Measurements from ENCODE around the gene KIF26A. TPM values are rescaled to one million over a fixed set of nuclear protein-coding genes. Genes with fewer than 3 reads are reported as not detected.

The KIF26A gene
- total RNA-seq, 1 donor from 2014 or later, result 1.4 TPM

DNA sequence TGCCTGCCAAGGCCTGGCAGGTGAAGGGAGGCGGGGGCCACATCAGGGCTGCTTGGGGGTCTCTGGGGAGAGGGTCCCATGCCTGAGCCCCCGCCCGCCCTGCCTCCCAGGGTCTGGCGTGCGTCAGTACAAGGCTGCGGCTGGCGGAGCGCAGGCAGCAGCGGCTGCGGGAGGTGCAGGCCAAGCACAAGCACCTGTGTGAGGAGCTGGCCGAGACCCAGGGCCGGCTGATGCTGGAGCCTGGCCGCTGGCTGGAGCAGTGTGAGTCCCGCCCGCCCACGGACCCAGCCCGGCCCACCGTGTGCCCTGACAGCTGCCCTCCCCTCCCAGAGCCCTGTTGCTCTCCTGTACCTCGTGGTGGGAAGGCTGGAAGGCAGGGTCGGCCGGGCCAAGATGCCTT lies 40.7 kb downstream of the KIF26A start:
- peaks cover 4% of the 10 kb centered on the region for H3K27me3 Mint-ChIP-seq (ENCODE audit: low read depth, unreplicated experiment)
- H3K27me3 ChIP-seq (ENCODE audit: insufficient read depth, low read length), result no peaks in the 10 kb centered on the region
- no peak overlapping the region for H3K4me3 ChIP-seq (ENCODE audit: insufficient read depth, low read depth, low read length)
- H3K4me1 ChIP-seq (ENCODE audit: insufficient read depth, low read length), result no peaks in the 10 kb centered on the region
- TF ChIP-seq, protein P1, sequence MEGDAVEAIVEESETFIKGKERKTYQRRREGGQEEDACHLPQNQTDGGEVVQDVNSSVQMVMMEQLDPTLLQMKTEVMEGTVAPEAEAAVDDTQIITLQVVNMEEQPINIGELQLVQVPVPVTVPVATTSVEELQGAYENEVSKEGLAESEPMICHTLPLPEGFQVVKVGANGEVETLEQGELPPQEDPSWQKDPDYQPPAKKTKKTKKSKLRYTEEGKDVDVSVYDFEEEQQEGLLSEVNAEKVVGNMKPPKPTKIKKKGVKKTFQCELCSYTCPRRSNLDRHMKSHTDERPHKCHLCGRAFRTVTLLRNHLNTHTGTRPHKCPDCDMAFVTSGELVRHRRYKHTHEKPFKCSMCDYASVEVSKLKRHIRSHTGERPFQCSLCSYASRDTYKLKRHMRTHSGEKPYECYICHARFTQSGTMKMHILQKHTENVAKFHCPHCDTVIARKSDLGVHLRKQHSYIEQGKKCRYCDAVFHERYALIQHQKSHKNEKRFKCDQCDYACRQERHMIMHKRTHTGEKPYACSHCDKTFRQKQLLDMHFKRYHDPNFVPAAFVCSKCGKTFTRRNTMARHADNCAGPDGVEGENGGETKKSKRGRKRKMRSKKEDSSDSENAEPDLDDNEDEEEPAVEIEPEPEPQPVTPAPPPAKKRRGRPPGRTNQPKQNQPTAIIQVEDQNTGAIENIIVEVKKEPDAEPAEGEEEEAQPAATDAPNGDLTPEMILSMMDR (IDR thresholded peaks at IDR 0.05; ENCODE audit: insufficient read depth, low read depth, low read length), result no peak
- TF ChIP-seq EZH2 (IDR thresholded peaks at IDR 0.05; ENCODE audit: insufficient read depth, low read length), result no peak
- DNase-seq (ENCODE audit: low read depth) (no peak), FAIRE-seq (no peak)
- H3K4me3 Mint-ChIP-seq (ENCODE audit: unreplicated experiment), result no peak overlapping the region
- no peak overlapping the region for H3K9ac ChIP-seq (ENCODE audit: low read length)
- H3K36me3 Mint-ChIP-seq (ENCODE audit: low read depth, unreplicated experiment), result no peaks in the 10 kb centered on the region
- no peaks in the 10 kb centered on the region for H3K9me3 Mint-ChIP-seq (ENCODE audit: unreplicated experiment)
- H3K4me2 ChIP-seq (ENCODE audit: low read length), result no peak overlapping the region
- H2AFZ ChIP-seq (ENCODE audit: low read depth, low read length), result no peak overlapping the region
- no peaks in the 10 kb centered on the region for H3K36me3 ChIP-seq (ENCODE audit: insufficient read depth, low read length)
- no peaks in the 10 kb centered on the region for H3K79me2 ChIP-seq (ENCODE audit: insufficient read depth, low read length)
- H3K27ac Mint-ChIP-seq (ENCODE audit: unreplicated experiment), result no peak overlapping the region
- no peak overlapping the region for H3K27ac ChIP-seq (ENCODE audit: low read depth, low read length)
- H3K4me1 Mint-ChIP-seq (ENCODE audit: low read depth, unreplicated experiment), result no peaks in the 10 kb centered on the region
- H4K20me1 ChIP-seq (ENCODE audit: insufficient read depth, low read length), result no peaks in the 10 kb centered on the region
- H3K9me3 ChIP-seq (ENCODE audit: insufficient read depth, low read depth, low read length), result no peaks in the 10 kb centered on the region

DNA sequence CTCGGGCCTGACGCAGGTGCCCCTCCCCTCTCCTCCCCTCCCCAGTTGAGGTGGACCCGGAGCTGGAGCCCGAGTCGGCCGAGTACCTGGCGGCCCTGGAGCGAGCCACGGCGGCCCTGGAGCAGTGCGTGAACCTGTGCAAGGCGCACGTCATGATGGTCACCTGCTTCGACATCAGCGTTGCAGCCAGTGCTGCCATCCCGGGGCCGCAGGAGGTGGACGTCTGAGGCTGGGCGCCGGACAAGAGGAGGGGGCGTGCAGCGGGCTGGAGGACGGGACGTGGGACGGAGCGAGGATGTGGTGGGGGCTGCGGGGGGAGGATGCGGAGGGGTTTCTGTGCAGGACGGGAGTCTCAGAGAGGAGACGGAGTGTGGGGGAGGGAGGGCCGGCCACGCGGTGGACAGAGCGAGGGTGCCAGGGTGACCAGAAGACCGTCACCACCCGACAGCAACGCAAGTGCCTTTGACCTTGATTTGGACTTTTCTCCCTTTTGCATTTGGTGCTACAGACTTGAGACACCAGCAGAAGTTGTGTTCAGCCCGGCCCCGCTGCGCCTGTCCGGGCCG lies 41.3 kb downstream of the KIF26A start:
- Histone ChIP-seq H3K79me2 (ENCODE audit: insufficient read depth, low read length) (no peaks in the 10 kb centered on the region), H3K27ac (ENCODE audit: low read depth, low read length) (no peak overlapping the region), H3K9ac (ENCODE audit: low read length) (no peak overlapping the region), H3K4me3 (ENCODE audit: insufficient read depth, low read depth, low read length) (no peak overlapping the region), H3K36me3 (ENCODE audit: insufficient read depth, low read length) (no peaks in the 10 kb centered on the region), H3K4me2 (ENCODE audit: low read length) (no peak overlapping the region), H4K20me1 (ENCODE audit: insufficient read depth, low read length) (no peaks in the 10 kb centered on the region), H2AFZ (ENCODE audit: low read depth, low read length) (no peak overlapping the region), H3K4me1 (ENCODE audit: insufficient read depth, low read length) (no peaks in the 10 kb centered on the region), H3K27me3 (ENCODE audit: insufficient read depth, low read length) (no peaks in the 10 kb centered on the region), H3K9me3 (ENCODE audit: insufficient read depth, low read depth, low read length) (no peaks in the 10 kb centered on the region)
- Mint-ChIP-seq H3K36me3 (ENCODE audit: low read depth, unreplicated experiment) (no peaks in the 10 kb centered on the region), H3K27me3 (ENCODE audit: low read depth, unreplicated experiment) (peaks cover 4% of the 10 kb centered on the region), H3K4me1 (ENCODE audit: low read depth, unreplicated experiment) (no peaks in the 10 kb centered on the region), H3K9me3 (ENCODE audit: unreplicated experiment) (no peaks in the 10 kb centered on the region), H3K27ac (ENCODE audit: unreplicated experiment) (no peak overlapping the region), H3K4me3 (ENCODE audit: unreplicated experiment) (no peak overlapping the region)
- TF ChIP-seq, protein P1 (IDR thresholded peaks at IDR 0.05; ENCODE audit: insufficient read depth, low read depth, low read length), result no peak
- no peak for TF ChIP-seq EZH2 (IDR thresholded peaks at IDR 0.05; ENCODE audit: insufficient read depth, low read length)
- DNase-seq (ENCODE audit: low read depth) (no peak), FAIRE-seq (no peak)

DNA sequence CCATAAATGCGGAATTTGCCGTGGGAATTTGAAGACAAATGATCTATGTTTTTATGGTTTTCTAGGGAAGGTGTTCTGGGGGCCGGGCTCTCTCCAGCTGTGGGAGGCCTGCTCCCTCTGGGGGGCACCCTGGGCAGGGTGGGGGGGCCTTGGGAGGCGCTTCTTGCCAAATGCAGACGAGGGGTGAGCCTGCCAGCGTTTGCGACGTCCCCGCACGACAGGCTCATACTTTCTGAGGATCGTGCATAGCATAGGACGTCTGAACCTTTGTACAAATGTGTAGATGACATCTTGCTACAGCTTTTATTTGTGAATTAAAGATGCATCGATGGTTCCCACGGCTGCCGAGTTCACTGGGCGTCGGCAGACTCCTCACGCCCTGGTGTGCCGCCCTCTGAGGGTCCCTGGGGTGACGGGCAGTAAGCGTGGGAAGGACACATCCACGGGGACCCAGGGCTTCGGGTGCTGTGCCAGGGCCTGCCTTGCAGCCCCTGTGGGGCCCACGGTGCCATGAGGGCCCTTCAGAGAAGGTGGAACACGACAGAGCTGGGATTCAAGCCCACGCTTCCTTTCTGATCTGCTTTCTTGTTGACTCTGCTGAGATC lies 42.3 kb downstream of the KIF26A start:
- no peaks in the 10 kb centered on the region for H3K27me3 ChIP-seq (ENCODE audit: insufficient read depth, low read length)
- H3K9me3 Mint-ChIP-seq (ENCODE audit: unreplicated experiment), result no peaks in the 10 kb centered on the region
- H3K27ac Mint-ChIP-seq (ENCODE audit: unreplicated experiment), result no peak overlapping the region
- DNase-seq (ENCODE audit: low read depth) (no peak), FAIRE-seq (no peak)
- no peak overlapping the region for H3K4me3 Mint-ChIP-seq (ENCODE audit: unreplicated experiment)
- no peaks in the 10 kb centered on the region for H3K4me1 ChIP-seq (ENCODE audit: insufficient read depth, low read length)
- no peaks in the 10 kb centered on the region for H3K79me2 ChIP-seq (ENCODE audit: insufficient read depth, low read length)
- no peak overlapping the region for H3K4me3 ChIP-seq (ENCODE audit: insufficient read depth, low read depth, low read length)
- no peaks in the 10 kb centered on the region for H3K36me3 ChIP-seq (ENCODE audit: insufficient read depth, low read length)
- no peak overlapping the region for H2AFZ ChIP-seq (ENCODE audit: low read depth, low read length)
- H3K27me3 Mint-ChIP-seq (ENCODE audit: low read depth, unreplicated experiment), result peaks cover 4% of the 10 kb centered on the region
- no peaks in the 10 kb centered on the region for H3K36me3 Mint-ChIP-seq (ENCODE audit: low read depth, unreplicated experiment)
- no peak for TF ChIP-seq EZH2 (IDR thresholded peaks at IDR 0.05; ENCODE audit: insufficient read depth, low read length)
- H4K20me1 ChIP-seq (ENCODE audit: insufficient read depth, low read length), result no peaks in the 10 kb centered on the region
- no peak overlapping the region for H3K9ac ChIP-seq (ENCODE audit: low read length)
- H3K4me2 ChIP-seq (ENCODE audit: low read length), result no peak overlapping the region
- no peak overlapping the region for H3K27ac ChIP-seq (ENCODE audit: low read depth, low read length)
- no peaks in the 10 kb centered on the region for H3K4me1 Mint-ChIP-seq (ENCODE audit: low read depth, unreplicated experiment)
- H3K9me3 ChIP-seq (ENCODE audit: insufficient read depth, low read depth, low read length), result no peaks in the 10 kb centered on the region

All from astrocyte (in vitro differentiated cells and primary cell).